ENCODE measurements around the gene KCTD11.

KCTD11 gene

DNA sequence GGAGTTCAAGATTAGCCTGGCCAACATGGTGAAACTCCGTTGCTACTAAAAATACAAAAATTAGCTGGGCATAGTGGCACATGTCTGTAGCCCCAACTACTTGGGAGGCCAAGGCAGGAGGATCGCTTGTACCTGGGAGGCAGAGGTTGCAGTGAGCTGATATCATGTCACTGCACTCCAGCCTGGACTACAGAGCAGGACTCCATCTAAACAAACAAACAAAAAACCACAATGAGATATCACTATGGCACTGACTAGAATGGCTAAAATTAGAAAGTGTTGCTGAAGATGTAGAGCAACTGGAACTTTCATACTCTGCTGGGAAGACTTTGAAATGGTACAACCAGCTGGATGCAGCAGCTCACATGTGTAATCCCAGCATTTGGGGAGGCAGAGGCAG lies 22.4 kb downstream of the KCTD11 start:
- DNase-seq (ENCODE audit: low read depth in 1 of 2, low spot score in 1 of 2): no peak

DNA sequence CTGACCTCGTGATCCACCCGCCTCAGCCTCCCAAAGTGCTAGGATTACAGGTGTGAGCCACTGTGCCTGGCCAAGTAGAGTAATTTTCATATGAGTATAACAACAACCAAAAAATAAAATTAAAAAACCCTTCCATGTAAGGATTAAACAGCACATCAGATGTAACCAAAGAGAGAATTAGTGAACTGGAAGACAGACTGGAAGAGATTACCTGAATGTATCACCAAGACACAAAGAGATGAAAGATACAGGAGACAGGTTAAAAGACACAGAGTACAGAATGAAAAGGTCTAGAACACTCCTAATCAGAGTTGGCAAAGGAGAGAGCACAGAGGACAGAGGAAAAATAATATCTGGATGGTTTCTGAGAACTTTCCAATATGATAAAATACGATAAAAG lies 27.2 kb downstream of the KCTD11 start:
- DNase-seq (ENCODE audit: low read depth in 1 of 2, low spot score in 1 of 2): no peak

DNA sequence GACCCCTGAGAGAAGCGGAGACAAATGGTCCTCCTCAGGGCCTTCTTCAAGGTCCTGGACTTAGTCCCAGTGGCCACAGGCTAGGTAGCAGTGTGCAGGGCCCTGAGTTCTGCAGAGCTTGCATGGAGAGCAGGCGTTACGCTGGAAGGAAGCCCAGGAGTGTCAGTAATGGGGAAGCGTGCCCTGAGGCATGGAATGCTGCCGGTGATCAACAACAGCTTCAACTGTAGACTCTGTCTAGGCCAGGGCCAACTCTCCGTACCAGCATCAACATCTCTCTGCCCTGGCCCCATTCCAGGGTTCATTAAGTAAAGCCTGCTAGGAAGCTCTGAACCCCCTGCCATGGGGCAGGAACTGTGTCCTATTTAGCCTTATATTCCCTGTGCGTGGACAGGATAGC lies 28.4 kb downstream of the KCTD11 start:
- DNase-seq (ENCODE audit: low read depth in 1 of 2, low spot score in 1 of 2): no peak

DNA sequence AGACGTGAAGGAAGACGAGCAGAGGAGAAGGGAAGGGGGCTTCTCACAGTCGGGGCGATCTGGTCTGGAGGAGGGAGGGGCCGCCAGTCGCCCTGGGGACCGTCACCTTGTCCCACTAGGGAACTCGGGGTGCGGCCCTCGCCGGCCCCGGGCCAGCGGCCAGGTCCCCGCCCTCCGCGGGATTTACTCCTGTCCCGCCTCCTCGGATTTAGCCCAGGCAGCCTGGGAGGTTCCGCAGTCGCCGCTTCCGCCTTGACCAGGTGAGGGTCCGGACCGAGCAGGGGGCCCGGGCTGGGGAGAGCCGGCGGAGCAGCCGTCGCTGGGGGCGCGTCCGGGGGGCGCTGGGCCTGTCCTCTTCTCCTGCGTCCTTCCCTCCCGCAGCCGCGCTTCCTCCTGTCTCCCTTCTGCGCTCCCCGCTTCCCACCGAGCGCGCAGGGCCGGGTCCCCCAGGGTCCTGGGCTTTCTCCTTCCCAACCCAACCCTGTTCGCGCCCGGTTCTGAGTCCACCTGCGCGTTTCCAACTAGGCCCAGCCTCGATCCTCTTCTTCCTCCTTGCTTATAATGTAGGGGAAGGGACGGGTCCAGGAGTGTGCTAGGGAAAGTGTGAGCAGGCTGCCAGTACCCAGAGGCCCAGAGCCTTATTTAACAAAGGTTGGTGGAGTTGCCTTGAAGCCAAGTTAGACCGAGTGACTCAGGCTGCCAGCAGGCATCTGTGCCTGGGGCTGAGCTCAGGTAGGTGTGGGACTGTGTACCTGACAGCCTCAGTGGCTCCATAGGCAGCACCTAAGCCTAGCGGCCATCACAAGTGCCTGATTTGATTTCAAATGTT lies 29.1 kb downstream of the KCTD11 start, which contains the start of gene TNK1:
Gene TNK1, plus strand, starts transcription at position 235 of the 829 bp plus-strand sequence. CDS start 1,838 bp downstream, outside the sequence.
- no peak for DNase-seq (ENCODE audit: low read depth in 1 of 2, low spot score in 1 of 2)

DNA sequence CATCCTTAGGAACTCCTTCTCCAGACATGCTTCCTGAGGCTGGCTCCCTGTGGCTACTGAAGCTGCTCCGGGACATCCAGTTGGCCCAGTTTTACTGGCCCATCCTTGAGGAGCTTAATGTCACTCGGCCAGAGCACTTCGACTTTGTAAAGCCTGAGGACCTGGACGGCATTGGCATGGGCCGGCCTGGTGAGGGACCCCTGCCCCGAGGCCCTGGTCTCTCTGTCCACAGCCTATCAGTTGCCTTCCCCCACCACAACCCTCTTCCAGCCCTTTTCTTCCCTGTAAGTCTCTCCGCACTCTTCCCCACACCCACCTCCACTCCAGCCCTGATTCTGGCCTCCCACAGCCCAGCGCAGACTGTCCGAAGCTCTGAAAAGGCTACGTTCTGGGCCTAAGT lies 30.9 kb downstream of the KCTD11 start:
- DNase-seq (ENCODE audit: low read depth in 1 of 2, low spot score in 1 of 2): no peak

DNA sequence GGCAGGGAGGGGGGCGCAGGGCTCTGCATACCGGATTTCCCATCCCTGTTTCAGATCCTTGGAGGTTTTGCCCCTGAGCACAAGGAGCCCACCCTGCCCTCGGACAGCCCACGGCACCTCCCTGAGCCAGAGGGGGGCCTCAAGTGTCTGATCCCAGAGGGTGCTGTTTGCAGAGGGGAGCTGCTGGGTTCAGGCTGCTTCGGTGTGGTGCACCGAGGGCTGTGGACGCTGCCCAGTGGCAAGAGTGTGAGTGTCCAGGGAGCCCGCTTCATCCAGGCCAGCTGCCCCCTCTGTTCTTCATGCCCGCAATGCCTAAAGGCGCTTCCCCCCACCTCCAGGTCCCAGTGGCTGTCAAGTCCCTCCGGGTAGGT lies 31.4 kb downstream of the KCTD11 start:
- no peak for DNase-seq (ENCODE audit: low read depth in 1 of 2, low spot score in 1 of 2)

DNA sequence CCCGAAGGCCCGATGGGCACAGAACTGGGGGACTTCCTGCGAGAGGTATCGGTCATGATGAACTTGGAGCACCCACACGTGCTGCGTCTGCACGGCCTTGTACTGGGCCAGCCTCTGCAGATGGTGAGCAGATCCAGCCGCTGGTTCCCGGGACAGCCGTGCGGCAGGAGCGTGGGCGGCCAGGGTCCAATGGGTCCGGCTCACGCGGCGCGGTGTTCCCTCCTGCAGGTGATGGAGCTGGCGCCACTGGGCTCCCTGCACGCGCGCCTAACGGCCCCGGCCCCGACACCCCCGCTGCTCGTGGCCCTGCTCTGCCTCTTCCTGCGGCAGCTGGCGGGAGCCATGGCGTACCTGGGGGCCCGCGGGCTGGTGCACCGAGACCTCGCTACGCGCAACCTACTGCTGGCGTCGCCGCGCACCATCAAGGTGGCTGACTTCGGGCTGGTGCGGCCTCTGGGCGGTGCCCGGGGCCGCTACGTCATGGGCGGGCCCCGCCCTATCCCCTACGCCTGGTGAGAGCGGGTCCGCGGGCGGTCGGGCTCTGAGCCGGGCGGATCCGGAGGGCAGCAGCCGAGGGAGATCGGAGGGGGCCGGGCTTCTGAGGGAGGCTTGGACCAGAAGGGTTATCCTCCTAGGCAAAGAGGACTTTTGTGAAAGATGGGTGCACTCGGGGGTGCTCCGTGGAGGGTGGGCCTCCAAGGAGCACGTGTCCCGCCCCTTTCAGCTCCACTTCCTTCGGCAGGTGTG lies 32.0 kb downstream of the KCTD11 start:
- peak; percentile 61 to 72 for DNase-seq (ENCODE audit: low read depth in 1 of 2, low spot score in 1 of 2)

DNA sequence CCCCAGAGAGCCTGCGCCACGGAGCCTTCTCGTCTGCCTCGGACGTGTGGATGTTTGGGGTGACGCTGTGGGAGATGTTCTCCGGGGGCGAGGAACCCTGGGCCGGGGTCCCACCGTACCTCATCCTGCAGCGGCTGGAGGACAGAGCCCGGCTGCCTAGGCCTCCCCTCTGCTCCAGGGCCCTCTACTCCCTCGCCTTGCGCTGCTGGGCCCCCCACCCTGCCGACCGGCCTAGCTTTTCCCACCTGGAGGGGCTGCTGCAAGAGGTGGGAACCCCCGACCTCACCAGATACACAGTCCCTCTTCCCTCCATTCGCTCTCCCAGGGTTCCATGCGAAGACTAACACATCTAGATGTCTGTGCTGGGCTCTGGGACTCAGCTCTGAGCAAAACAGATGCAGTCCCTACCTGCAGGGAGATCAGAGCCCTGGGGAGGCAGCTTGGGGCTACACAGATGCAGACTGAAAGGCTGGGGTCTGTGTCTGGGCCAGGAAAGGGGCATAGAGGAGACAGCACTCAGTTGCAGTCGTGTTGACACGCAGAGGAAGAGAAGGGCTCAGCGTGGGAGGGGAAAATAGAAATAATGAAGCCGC lies 32.6 kb downstream of the KCTD11 start:
- no peak for DNase-seq (ENCODE audit: low read depth in 1 of 2, low spot score in 1 of 2)

DNA sequence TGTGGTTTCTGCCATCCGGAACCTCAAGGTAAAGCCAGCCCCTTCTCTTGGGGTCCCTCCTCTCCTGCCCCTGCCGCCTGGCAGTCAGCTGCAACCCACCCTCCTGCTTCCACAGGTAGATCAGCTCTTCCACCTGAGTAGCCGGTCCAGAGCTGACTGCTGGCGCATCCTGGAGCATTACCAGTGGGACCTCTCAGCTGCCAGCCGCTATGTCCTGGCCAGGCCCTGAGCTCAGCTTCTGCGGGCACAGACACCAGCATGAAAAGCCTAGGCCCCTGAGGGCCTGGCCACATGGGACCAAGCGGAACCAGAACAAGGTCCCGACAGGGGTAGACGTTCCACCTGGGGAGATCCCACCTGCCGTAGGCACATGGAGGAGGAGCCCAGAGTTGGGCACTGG lies 36.9 kb downstream of the KCTD11 start:
- no peak for DNase-seq (ENCODE audit: low read depth in 1 of 2, low spot score in 1 of 2)

DNA sequence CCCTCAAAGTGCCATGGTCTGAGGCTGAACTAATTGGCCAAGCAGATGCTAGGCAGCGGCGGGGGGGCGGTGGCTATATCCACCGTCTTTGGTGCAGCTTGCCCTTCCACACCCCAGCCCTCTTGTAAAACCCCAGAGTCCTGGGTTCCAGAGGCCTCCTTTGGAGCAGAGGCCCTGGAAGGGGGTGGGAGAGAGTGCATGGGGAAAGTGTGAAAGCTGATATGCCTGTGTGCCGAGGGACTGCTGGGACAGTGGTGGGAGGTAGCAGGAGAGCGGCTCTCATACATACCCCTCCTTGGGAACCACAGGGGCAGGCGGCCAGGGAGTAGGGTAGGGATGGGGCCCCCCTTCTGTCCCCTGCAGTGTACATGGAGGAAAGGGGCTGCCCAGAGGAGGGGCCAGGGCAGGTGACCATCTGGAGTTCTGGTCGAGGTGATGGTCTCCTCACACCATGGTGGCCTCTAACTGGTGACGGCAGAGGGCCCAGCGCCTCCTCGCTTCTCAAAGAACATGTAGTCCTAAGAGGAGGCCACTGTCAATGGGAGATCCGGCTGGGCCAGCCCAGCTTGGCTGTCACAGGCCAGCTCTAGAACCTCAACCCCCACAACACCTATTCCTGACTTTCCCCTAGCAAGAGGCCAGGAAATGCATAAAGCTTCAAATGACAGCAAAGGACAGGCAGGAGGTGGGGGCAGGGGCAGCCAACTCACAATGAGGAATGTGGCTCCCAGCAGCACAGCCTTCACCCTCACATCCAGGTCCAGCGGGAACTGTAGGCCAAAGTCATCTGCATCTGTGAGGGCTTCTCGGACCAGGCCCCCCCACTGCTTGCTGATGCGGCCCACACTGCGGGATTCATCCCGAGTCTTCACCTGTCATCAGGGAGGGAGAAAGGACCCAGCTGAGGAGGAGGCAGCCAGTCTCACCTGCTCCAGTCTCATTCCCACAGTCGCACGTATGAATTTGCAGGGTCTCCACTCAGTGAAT lies 38.3 kb downstream of the KCTD11 start:
- DNase-seq (ENCODE audit: low read depth in 1 of 2, low spot score in 1 of 2): no peak

DNA sequence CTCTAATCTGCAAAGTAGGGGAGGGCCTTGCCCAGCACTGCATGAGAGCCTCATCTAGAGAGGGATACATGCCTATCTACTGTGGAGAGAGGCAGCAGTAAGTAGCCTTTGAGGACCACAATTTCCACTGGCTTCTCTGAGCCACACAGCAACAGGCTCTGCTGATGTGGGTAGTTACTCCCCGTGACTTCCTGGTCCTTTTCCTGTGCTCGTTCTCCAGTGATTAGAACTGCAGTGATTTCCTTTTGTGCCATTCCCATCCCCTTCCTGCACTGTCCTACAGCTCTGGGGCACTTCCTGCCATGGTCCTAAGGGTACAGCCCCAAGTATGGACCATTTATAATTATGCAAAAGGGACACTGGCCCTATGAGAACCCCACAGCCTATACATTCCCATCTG lies 39.3 kb downstream of the KCTD11 start:
- DNase-seq (ENCODE audit: low read depth in 1 of 2, low spot score in 1 of 2): no peak

DNA sequence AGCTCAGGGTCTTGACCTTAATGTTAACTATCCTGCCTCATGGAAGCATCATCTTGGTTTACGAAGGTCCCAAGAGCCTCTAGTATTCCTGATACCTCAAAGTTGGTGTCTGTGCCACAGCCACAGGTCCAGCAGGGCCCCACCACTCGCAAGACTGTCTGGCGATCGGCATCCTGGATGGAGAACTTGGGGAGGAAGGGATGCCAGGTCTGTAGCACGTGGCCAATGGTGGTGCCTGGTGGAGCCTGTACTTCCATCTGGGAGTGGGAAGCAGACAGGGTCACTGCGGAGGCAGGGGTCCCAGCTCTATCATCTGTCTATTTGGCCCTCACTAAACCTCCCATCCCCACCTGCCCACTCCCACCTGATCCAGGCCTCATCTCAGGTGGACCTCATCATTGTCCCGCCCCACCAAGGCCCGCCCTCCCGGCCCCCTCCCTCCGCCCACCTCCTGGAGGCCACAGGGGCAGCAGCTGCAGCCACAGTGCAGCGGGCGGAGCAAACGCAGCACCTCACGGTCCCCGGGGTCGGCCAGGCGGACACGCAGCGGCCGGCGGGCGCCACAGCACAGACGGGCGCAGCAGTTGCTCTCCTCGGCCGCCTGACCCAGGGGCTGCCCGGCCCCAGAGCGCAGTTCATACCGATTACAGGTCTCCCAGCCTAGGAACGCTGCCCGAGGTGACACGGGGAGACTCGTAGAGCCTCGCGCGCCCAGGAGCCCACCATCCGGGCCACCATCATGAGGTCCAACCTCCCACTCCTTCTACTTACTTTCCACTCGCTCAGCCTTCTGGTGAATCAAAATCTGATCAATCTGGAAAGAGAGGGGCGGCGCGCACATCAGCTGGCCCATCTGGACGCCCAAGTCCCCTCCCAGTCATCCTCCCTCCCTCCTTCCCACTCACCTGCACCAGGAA lies 41.0 kb downstream of the KCTD11 start:
- no peak for DNase-seq (ENCODE audit: low read depth in 1 of 2, low spot score in 1 of 2)

DNA sequence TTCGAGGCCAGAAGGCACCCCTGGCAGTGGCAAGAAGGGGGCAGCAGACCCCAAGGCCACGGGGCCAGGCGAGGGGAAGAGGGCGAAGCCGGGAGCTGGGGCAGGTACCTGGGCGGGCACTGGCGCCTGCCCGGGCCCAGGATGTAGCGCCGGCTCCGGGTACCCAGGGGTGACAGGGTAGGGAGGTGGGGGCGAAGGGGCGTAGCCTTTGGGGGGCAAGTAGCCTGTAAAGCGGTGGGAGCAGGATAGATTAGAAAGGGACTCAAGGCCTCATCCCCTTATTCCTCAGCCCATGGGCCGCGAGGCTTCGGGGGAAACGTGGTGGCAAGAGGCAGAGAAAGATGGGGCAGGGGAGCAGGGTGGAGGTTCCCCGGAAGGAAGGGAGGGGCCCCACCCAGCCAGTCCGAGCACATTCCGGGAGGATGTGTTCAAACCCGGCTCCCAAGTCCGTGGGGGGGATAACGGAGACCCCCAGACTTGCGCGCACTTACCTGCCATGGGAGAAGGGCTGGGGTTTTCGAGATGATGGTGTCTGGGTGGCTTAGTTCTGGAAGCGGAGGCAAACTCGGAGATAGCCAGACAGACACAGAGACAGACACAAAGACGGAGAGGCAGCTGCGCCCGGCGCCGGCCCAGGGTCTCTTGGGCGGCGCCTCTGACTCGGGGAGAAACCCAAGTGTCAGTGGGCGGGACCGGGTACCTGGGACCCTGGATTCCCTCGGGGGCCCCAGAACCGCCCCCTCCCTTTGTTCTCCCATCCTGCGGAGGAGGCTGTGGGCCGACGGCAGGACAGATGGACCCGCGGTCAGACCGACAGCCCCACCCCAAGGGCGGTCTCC lies 41.9 kb downstream of the KCTD11 start:
- DNase-seq (ENCODE audit: low read depth in 1 of 2, low spot score in 1 of 2): peak; percentile 42 to 46

DNA sequence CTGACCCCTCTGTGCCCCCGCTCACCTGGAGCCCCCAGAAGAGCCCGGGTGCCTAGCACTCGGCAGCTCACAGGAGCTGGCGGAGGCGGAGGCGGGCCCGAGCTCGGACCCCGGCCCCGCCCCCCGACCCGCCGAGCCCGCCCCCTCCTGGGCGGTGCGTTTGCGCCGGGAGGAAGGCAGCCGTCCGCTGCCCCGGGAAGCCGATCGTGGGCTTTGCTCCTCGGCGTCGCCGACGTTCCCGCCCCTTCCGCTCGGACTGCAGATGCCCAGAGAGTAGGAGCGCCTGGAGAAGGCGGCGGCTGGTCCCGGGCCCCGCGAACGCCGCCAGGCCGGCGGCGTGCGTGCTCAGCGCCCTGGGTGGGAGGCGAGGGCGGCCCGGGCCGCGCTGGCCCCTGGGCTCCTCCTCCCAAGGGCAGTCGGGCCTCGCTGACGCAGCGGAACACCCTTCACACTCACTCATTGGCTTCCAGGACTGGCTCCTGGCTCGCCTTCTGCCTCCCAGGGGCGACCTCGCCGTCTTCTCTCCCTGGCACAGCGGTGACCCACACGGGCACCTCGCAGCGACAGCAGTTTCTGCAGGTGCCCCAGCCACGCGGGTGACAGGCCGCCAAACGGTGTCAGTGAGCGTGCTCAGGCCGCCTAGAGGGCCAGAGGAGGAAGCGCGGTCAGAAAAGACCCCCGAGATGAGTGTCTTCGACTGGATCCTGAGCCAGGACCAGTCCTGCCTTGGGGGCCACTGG lies 42.7 kb downstream of the KCTD11 start, which contains the start of gene PLSCR3:
Gene PLSCR3, minus strand, starts transcription at position 74 of the 740 bp plus-strand sequence. CDS start 415 bp downstream, outside the sequence.
- peak; percentile 75 to 86 for DNase-seq (ENCODE audit: low read depth in 1 of 2, low spot score in 1 of 2)

DNA sequence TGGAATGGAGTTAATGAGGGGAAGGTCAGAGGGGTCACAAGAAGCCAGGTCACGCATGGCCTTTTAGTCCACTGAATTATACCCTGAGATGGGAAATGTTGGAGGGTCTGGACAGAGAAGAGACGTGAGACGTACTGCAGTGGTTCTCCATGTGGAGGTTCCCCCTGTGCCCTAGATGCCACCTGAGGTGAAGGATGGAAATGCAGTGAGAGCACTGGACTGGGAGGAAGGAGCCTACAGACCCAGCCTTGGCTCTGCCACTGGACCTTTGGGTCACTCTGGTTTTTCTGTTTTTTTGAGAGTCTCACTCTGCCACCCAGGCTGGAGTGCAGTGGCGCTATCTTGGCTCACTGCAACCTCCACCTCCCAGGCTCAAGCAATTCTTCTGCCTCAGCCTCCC lies 44.2 kb downstream of the KCTD11 start:
- no peak for DNase-seq (ENCODE audit: low read depth in 1 of 2, low spot score in 1 of 2)

DNA sequence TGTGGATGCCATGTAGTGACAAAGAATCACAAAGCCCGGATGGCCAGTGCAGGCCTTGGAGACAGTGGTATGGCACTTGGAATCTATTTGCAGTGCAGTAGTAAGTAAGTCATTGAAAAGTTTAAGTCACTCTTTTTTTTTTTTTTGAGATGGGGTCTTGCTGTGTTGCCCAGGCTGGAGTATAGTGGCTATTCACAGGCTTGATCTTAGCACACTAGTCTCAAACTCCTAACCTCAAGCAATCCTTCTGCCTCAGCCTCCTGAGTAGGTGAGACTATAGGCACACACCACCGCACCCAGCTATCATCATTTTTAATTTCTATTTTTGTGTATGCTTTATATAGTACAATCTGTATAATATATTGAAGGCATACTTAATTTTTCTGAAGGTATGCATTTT lies 46.6 kb downstream of the KCTD11 start:
- no peak for DNase-seq (ENCODE audit: low read depth in 1 of 2, low spot score in 1 of 2)

DNA sequence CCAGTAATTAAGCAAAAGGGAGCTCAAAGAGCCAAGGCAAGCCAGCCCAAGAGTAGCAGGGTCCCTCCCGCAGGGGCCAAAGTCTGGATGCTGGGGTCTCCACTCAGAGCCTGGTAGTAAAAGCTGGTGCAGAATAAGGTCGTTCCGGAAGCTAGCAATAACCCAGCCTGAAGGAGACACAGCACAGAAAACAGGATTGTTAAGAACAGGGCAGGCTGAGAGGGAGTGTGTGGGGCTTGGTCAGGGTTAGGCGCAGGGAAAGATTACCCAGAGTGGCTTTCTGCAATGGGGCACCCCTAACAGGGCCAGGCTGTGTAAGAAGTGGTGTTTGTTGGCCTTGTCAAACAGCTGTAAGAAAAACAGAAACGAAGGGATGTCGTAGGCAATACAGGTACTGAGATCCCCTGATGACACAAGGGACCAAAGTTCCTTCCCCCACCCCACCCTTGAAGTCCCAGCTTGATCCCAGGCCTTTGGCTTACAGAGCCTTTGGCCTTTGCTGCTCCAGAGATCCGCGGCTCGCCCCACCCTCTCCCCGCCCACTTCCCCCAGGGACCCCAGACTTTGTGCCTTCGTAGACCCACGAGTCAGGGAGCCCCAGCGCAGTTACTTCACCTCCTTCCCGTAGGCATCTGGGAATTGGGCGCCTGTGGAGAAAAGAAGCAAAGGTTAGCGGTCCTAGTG lies 51.2 kb downstream of the KCTD11 start:
- peak in 1 of 2 donors; percentile 23 for DNase-seq (ENCODE audit: low read depth in 1 of 2, low spot score in 1 of 2)

DNA sequence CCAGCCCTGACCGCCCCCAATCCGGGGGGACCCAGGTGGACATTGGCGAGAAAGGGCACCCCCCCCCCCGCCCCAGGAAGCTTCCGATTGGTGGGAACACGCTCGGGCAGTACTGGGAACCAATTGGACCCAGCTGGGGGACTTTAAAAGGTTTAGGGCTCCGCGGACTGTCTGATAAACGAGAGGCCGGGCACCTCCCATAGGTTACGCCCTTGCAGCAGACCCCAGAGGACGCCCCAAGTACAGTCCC lies 51.7 kb downstream of the KCTD11 start:
- DNase-seq (ENCODE audit: low read depth in 1 of 2, low spot score in 1 of 2): no peak
